Measurements from ENCODE around the gene NIBAN1.

DNA sequence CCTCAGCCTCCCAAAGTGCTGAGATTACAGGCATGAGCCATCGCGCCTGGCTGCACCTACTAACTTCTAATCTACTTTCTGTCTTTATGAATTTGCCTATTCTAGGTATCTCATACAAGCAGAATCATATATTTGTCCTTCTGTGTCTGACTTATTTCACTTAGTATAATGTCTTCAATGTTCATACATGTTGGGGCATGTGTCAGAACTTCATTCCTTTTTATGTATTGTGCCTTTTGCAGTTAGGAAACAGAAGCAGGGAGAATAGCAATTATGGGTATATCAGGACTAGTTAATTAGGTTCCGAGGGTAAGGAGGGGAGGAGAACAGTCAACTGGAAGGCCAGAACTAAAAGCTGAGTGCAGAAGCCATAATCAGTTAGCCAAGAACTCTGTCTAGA lies 18.0 kb upstream of the NIBAN1 start:
- TF ChIP-seq STAT6 (CRISPR knock-in tag; conservative IDR thresholded peaks at IDR 0.05; ENCODE audit: low read depth), result no peak
- no peak for TF ChIP-seq GRHL2 (CRISPR knock-in tag; IDR thresholded peaks at IDR 0.05; ENCODE audit: insufficient replicate concordance, severe bottlenecking)
- TF ChIP-seq, protein P1, sequence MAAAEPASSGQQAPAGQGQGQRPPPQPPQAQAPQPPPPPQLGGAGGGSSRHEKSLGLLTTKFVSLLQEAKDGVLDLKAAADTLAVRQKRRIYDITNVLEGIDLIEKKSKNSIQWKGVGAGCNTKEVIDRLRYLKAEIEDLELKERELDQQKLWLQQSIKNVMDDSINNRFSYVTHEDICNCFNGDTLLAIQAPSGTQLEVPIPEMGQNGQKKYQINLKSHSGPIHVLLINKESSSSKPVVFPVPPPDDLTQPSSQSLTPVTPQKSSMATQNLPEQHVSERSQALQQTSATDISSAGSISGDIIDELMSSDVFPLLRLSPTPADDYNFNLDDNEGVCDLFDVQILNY (CRISPR knock-in tag; IDR thresholded peaks at IDR 0.05), result no peak
- no peak for TF ChIP-seq ZBTB21 (CRISPR knock-in tag; IDR thresholded peaks at IDR 0.05; ENCODE audit: borderline replicate concordance)
- TF ChIP-seq FOXP4 (CRISPR knock-in tag; IDR thresholded peaks at IDR 0.05), result no peak
- TF ChIP-seq, protein P2, sequence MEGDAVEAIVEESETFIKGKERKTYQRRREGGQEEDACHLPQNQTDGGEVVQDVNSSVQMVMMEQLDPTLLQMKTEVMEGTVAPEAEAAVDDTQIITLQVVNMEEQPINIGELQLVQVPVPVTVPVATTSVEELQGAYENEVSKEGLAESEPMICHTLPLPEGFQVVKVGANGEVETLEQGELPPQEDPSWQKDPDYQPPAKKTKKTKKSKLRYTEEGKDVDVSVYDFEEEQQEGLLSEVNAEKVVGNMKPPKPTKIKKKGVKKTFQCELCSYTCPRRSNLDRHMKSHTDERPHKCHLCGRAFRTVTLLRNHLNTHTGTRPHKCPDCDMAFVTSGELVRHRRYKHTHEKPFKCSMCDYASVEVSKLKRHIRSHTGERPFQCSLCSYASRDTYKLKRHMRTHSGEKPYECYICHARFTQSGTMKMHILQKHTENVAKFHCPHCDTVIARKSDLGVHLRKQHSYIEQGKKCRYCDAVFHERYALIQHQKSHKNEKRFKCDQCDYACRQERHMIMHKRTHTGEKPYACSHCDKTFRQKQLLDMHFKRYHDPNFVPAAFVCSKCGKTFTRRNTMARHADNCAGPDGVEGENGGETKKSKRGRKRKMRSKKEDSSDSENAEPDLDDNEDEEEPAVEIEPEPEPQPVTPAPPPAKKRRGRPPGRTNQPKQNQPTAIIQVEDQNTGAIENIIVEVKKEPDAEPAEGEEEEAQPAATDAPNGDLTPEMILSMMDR (IDR thresholded peaks at IDR 0.05), result no peak
- no peak for TF ChIP-seq HMGXB4 (CRISPR knock-in tag; IDR thresholded peaks at IDR 0.05)
- TF ChIP-seq TEAD4 (CRISPR knock-in tag; IDR thresholded peaks at IDR 0.05), result no peak
- no peak for TF ChIP-seq IRF2 (CRISPR knock-in tag; IDR thresholded peaks at IDR 0.05; ENCODE audit: borderline replicate concordance, low read depth)
